ENCODE data around the gene LRRC71. TPM values are rescaled to one million over a fixed set of nuclear protein-coding genes. Genes with fewer than 3 reads are reported as not detected.

LRRC71 gene
- total and polyA plus RNA-seq, 7 experiments from 2014 or later = not detected

DNA sequence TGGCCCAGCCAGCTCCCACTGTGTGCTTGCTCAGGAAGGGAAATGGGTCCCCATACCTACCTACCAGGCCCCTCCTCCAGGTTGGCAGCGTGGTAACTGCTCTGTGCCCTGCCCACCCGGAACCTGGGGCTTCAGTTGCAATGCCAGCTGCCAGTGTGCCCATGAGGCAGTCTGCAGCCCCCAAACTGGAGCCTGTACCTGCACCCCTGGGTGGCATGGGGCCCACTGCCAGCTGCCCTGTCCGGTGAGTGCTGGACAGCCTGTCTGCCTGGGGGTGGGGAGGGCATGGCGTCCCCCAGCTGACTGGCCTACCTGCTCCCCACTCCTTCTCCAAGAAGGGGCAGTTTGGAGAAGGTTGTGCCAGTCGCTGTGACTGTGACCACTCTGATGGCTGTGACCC is 10.8 kb upstream of the LRRC71 start:
- H3K4me3 ChIP-seq (ENCODE audit: low read length) = no peak overlapping the region
- no peak overlapping the region for H3K27ac ChIP-seq (ENCODE audit: low read depth, low read length)
- H3K4me1 ChIP-seq (ENCODE audit: control insufficient read depth in 2 of 2, insufficient read depth in 2 of 2, low read length in 2 of 2) = no peaks in the 10 kb centered on the region
- H3K27me3 Mint-ChIP-seq = peaks cover 5 to 18% (median 8%) of the 10 kb centered on the region in 5 donors
- H3K9me3 Mint-ChIP-seq = no peaks in the 10 kb centered on the region
- H3K36me3 ChIP-seq (ENCODE audit: control insufficient read depth in 2 of 3, insufficient read depth in 3 of 3, low read length in 3 of 3) = no peaks in the 10 kb centered on the region
- no peaks in the 10 kb centered on the region for H3K9me3 ChIP-seq (ENCODE audit: control insufficient read depth in 2 of 3, low read length in 3 of 3)
- no peak overlapping the region for H3K27ac Mint-ChIP-seq
- DNase-seq = no peak
- no peak overlapping the region for H3K4me3 Mint-ChIP-seq
- ChIA-PET POLR2A (no interaction called here), CTCF (interaction anchor here (3.1 kb wide), 1 partner anchor 60 kb away, joined by 21 read pairs; no protein-coding TSS in a partner anchor)
- intact Hi-C loops (cut with micrococcal nuclease) = loop anchor here (1.0 to 2.0 kb wide), 5 partner anchors 17 to 247 kb away; no protein-coding TSS in a partner anchor
- peaks cover 0 to 1% (median 0%) of the 10 kb centered on the region in 7 donors for H3K4me1 Mint-ChIP-seq
- no peaks in the 10 kb centered on the region for H3K36me3 Mint-ChIP-seq
- no peaks in the 10 kb centered on the region for H3K27me3 ChIP-seq (ENCODE audit: control insufficient read depth in 2 of 2, insufficient read depth in 2 of 2, low read length in 2 of 2)
- no peak for ATAC-seq

DNA sequence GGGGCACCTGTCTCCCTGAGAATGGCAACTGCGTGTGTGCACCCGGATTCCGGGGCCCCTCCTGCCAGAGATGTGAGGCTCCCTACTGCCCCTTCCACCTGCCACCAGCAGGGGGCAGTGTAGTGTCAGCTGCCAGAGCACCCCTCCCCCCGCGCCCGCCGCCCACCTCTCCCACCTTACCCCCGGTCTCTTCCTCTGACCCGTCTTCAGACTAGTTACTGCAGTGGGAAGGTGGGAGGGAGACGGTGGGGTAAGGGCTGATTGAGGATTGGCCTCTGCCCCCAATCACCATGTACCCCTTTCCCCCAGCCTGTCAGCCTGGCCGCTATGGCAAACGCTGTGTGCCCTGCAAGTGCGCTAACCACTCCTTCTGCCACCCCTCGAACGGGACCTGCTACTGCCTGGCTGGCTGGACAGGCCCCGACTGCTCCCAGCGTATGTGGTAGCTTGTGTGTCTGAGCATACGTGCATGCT is 10.1 kb upstream of the LRRC71 start:
- Mint-ChIP-seq H3K4me1 (peaks cover 0 to 1% (median 0%) of the 10 kb centered on the region in 7 donors), H3K4me3 (peak overlapping the region in 1 of 10 donors; percentile 36), H3K27me3 (peaks cover 5 to 18% (median 11%) of the 10 kb centered on the region in 5 donors), H3K9me3 (no peaks in the 10 kb centered on the region), H3K36me3 (no peaks in the 10 kb centered on the region), H3K27ac (peak overlapping the region in 1 of 9 donors; percentile 48)
- Histone ChIP-seq H3K9me3 (ENCODE audit: control insufficient read depth in 2 of 3, low read length in 3 of 3) (no peaks in the 10 kb centered on the region), H3K36me3 (ENCODE audit: control insufficient read depth in 2 of 3, insufficient read depth in 3 of 3, low read length in 3 of 3) (no peaks in the 10 kb centered on the region), H3K4me1 (ENCODE audit: control insufficient read depth in 2 of 2, insufficient read depth in 2 of 2, low read length in 2 of 2) (no peaks in the 10 kb centered on the region), H3K27ac (ENCODE audit: low read depth, low read length) (no peak overlapping the region), H3K4me3 (ENCODE audit: low read length) (no peak overlapping the region), H3K27me3 (ENCODE audit: control insufficient read depth in 2 of 2, insufficient read depth in 2 of 2, low read length in 2 of 2) (no peaks in the 10 kb centered on the region)
- POLR2A ChIA-PET = no interaction called here
- ATAC-seq (peak; percentile 70), DNase-seq (peak; percentile 23 to 72 (median 48))
- CTCF ChIA-PET = interaction anchor here (1.6 to 3.1 kb wide), 3 partner anchors 57 to 164 kb away, joined by 5 to 21 read pairs (median 8); no protein-coding TSS in a partner anchor
- intact Hi-C loops (cut with micrococcal nuclease) = loop anchor here (1.0 to 2.0 kb wide), 5 partner anchors 16 to 246 kb away; no protein-coding TSS in a partner anchor

DNA sequence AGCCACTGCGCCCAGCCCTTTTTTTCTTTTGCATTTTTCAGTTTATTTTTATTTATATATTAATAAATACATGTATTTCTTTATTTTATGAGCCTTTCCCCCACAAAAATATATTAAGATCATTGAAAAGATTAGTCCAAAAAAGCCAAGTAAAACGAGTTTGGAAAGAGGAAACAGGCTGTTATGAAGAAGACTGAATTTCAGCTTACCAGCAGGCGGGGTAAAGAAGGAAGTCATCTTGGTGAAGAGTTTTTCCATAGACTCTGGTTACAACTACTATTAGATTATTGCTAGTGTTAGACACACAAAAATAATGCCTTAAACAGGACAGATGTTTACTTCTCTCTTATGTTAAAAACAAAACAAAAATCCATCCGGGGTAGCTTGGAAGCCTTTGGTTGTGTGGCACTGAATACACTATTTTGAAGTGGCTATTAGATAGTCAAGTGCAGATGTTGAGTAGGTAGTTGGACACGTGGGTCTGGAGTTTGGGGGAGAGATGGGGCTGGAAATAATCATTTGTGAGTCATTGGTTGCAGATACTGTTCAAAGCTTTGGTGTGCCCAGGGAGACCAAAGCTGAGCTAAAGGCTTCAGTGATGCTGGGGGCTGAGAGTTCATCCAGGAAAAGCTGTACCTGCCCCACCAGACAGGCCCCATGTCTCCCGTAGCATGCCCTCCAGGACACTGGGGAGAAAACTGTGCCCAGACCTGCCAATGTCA is 8.7 kb upstream of the LRRC71 start:
- DNase-seq (no peak), ATAC-seq (no peak)
- Histone ChIP-seq H3K4me3 (ENCODE audit: low read length) (no peak overlapping the region), H3K27ac (ENCODE audit: low read depth, low read length) (no peak overlapping the region), H3K4me1 (ENCODE audit: control insufficient read depth in 2 of 2, insufficient read depth in 2 of 2, low read length in 2 of 2) (no peaks in the 10 kb centered on the region), H3K9me3 (ENCODE audit: control insufficient read depth in 2 of 3, low read length in 3 of 3) (no peaks in the 10 kb centered on the region), H3K27me3 (ENCODE audit: control insufficient read depth in 2 of 2, insufficient read depth in 2 of 2, low read length in 2 of 2) (no peaks in the 10 kb centered on the region), H3K36me3 (ENCODE audit: control insufficient read depth in 2 of 3, insufficient read depth in 3 of 3, low read length in 3 of 3) (no peaks in the 10 kb centered on the region)
- CTCF ChIA-PET = interaction anchor here (0.8 to 3.1 kb wide), 7 partner anchors 22 to 245 kb away, joined by 3 to 21 read pairs (median 7); no protein-coding TSS in a partner anchor
- Mint-ChIP-seq H3K36me3 (no peaks in the 10 kb centered on the region), H3K4me3 (no peak overlapping the region), H3K27ac (no peak overlapping the region), H3K9me3 (no peaks in the 10 kb centered on the region), H3K4me1 (peaks cover 0 to 1% (median 0%) of the 10 kb centered on the region in 7 donors), H3K27me3 (peaks cover 17 to 25% (median 23%) of the 10 kb centered on the region in 5 donors)
- POLR2A ChIA-PET = no interaction called here
- intact Hi-C loops (cut with micrococcal nuclease) = loop anchor here (2.0 kb wide), 3 partner anchors 15 to 245 kb away; no protein-coding TSS in a partner anchor

DNA sequence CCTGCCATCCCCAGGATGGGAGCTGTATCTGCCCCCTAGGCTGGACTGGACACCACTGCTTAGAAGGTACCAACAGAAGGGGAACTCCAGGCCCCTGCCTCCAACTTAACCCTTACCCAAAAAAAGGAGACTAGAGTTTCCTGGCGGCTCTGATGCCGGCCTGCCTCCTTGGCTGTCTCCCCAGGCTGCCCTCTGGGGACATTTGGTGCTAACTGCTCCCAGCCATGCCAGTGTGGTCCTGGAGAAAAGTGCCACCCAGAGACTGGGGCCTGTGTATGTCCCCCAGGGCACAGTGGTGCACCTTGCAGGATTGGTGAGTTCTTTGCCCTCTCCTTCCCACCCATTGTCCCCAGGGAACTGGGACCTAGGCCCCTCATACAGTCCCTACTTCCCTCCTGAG is 8.1 kb upstream of the LRRC71 start:
- POLR2A ChIA-PET = no interaction called here
- no peak for DNase-seq
- peaks cover 0 to 4% (median 0%) of the 10 kb centered on the region in 11 donors for H3K9me3 Mint-ChIP-seq
- peaks cover 0 to 1% (median 0%) of the 10 kb centered on the region in 7 donors for H3K4me1 Mint-ChIP-seq
- CTCF ChIA-PET = interaction anchor here (0.8 to 1.9 kb wide), 3 partner anchors 23 to 58 kb away, joined by 3 to 7 read pairs (median 4); no protein-coding TSS in a partner anchor
- H3K27me3 ChIP-seq (ENCODE audit: control insufficient read depth in 2 of 2, insufficient read depth in 2 of 2, low read length in 2 of 2) = no peaks in the 10 kb centered on the region
- no peak overlapping the region for H3K4me3 Mint-ChIP-seq
- H3K4me1 ChIP-seq (ENCODE audit: control insufficient read depth in 2 of 2, insufficient read depth in 2 of 2, low read length in 2 of 2) = no peaks in the 10 kb centered on the region
- H3K4me3 ChIP-seq (ENCODE audit: low read length) = no peak overlapping the region
- no peak overlapping the region for H3K27ac ChIP-seq (ENCODE audit: low read depth, low read length)
- intact Hi-C loops (cut with micrococcal nuclease) = no loop called here
- H3K27ac Mint-ChIP-seq = no peak overlapping the region
- no peaks in the 10 kb centered on the region for H3K9me3 ChIP-seq (ENCODE audit: control insufficient read depth in 2 of 3, low read length in 3 of 3)
- no peaks in the 10 kb centered on the region for H3K36me3 Mint-ChIP-seq
- ATAC-seq = no peak
- H3K27me3 Mint-ChIP-seq = peaks cover 17 to 29% (median 23%) of the 10 kb centered on the region in 5 donors
- no peaks in the 10 kb centered on the region for H3K36me3 ChIP-seq (ENCODE audit: control insufficient read depth in 2 of 3, insufficient read depth in 3 of 3, low read length in 3 of 3)

DNA sequence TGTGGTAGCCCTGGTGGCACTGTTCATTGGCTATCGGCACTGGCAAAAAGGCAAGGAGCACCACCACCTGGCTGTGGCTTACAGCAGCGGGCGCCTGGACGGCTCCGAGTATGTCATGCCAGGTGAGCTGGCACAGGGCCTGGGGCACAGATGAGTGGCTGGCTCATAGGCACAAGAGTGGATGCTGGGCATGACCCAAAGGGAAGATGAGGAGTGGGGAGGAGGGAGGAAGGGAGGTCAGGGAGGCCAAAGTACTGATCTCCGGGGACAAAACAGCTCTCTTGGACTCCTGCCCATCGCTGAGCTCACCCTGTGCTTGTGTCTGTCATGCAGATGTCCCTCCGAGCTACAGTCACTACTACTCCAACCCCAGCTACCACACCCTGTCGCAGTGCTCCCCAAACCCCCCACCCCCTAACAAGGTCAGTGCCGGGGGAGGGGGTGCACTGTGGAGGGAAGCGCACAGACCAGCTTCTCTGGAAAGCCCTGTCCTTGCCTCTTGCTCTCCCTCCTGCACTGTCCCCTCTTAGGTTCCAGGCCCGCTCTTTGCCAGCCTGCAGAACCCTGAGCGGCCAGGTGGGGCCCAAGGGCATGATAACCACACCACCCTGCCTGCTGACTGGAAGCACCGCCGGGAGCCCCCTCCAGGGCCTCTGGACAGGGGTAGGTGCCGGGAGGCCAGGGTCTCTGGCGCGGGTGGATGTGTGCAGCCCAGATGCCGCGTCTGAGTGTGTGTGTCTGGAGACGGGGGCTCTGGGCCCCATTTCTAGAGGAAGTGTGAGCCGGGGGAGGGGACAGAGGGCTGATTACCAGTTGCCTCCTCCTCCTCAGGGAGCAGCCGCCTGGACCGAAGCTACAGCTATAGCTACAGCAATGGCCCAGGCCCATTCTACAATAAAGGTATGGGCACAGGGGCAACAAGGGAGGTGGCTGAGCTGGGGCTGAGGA is 7.3 kb upstream of the LRRC71 start:
- ChIA-PET POLR2A (no interaction called here), CTCF (interaction anchor here (1.9 kb wide), 1 partner anchor 57 kb away, joined by 4 read pairs; no protein-coding TSS in a partner anchor)
- Mint-ChIP-seq H3K27ac (no peak overlapping the region), H3K4me1 (peaks cover 0 to 1% (median 0%) of the 10 kb centered on the region in 7 donors), H3K27me3 (peaks cover 17 to 36% (median 26%) of the 10 kb centered on the region in 5 donors), H3K9me3 (peaks cover 0 to 7% (median 0%) of the 10 kb centered on the region in 11 donors), H3K4me3 (no peak overlapping the region), H3K36me3 (no peaks in the 10 kb centered on the region)
- DNase-seq (no peak), ATAC-seq (no peak)
- Histone ChIP-seq H3K27me3 (ENCODE audit: control insufficient read depth in 2 of 2, insufficient read depth in 2 of 2, low read length in 2 of 2) (no peaks in the 10 kb centered on the region), H3K4me3 (ENCODE audit: low read length) (no peak overlapping the region), H3K36me3 (ENCODE audit: control insufficient read depth in 2 of 3, insufficient read depth in 3 of 3, low read length in 3 of 3) (no peaks in the 10 kb centered on the region), H3K4me1 (ENCODE audit: control insufficient read depth in 2 of 2, insufficient read depth in 2 of 2, low read length in 2 of 2) (no peaks in the 10 kb centered on the region), H3K27ac (ENCODE audit: low read depth, low read length) (no peak overlapping the region), H3K9me3 (ENCODE audit: control insufficient read depth in 2 of 3, low read length in 3 of 3) (no peaks in the 10 kb centered on the region)
- intact Hi-C loops (cut with micrococcal nuclease) = no loop called here

DNA sequence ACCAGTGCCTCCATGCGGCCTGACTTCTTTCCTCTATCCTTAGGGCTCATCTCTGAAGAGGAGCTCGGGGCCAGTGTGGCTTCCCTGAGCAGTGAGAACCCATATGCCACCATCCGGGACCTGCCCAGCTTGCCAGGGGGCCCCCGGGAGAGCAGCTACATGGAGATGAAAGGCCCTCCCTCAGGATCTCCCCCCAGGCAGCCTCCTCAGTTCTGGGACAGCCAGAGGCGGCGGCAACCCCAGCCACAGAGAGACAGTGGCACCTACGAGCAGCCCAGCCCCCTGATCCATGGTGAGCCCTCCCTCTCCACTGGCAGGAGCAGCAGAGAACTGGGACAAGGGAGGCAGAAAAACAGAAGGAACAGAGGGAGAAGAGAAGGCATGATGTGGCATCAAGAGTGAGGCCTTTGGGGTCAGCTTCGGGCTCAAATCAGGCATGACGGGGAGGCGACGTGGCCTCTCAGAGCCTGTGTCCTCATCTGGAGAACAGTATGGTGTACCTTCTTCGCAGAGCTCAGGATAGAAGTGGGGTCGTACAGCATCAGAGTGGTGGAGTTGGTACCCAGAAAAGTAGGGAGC is 6.5 kb upstream of the LRRC71 start:
- no peak overlapping the region for H3K27ac Mint-ChIP-seq
- no peak overlapping the region for H3K27ac ChIP-seq (ENCODE audit: low read depth, low read length)
- peaks cover 0 to 7% (median 0%) of the 10 kb centered on the region in 11 donors for H3K9me3 Mint-ChIP-seq
- no peaks in the 10 kb centered on the region for H3K9me3 ChIP-seq (ENCODE audit: control insufficient read depth in 2 of 3, low read length in 3 of 3)
- ATAC-seq = no peak
- ChIA-PET CTCF (interaction anchor here (0.6 to 1.9 kb wide), 2 partner anchors 13 to 57 kb away, joined by 3 to 4 read pairs; no protein-coding TSS in a partner anchor), POLR2A (no interaction called here)
- peaks cover 0 to 1% (median 0%) of the 10 kb centered on the region in 7 donors for H3K4me1 Mint-ChIP-seq
- H3K36me3 Mint-ChIP-seq = no peaks in the 10 kb centered on the region
- no peak for DNase-seq
- H3K36me3 ChIP-seq (ENCODE audit: control insufficient read depth in 2 of 3, insufficient read depth in 3 of 3, low read length in 3 of 3) = no peaks in the 10 kb centered on the region
- H3K4me3 Mint-ChIP-seq = no peak overlapping the region
- peaks cover 23 to 44% (median 34%) of the 10 kb centered on the region in 5 donors for H3K27me3 Mint-ChIP-seq
- no peaks in the 10 kb centered on the region for H3K4me1 ChIP-seq (ENCODE audit: control insufficient read depth in 2 of 2, insufficient read depth in 2 of 2, low read length in 2 of 2)
- intact Hi-C loops (cut with micrococcal nuclease) = no loop called here
- H3K4me3 ChIP-seq (ENCODE audit: low read length) = no peak overlapping the region
- H3K27me3 ChIP-seq (ENCODE audit: control insufficient read depth in 2 of 2, insufficient read depth in 2 of 2, low read length in 2 of 2) = no peaks in the 10 kb centered on the region
